Measurements from ENCODE around the gene NECTIN1. TPM values are rescaled to one million over a fixed set of nuclear protein-coding genes. Genes with fewer than 3 reads are reported as not detected.

NECTIN1 gene
- 0.11 TPM for polyA plus RNA-seq

GRCh38 chr11:119728651-119729580 is at the start of gene NECTIN1:
Gene NECTIN1, minus strand, starts transcription at chr11:119729200. Its CDS starts 647 bp downstream, at chr11:119728553.
- peaks cover 18 to 25% (median 18%) of the 10 kb centered on the region in 3 donors for H3K4me1 Mint-ChIP-seq
- H3K9me3 Mint-ChIP-seq = peaks cover 0 to 7% (median 0%) of the 10 kb centered on the region in 3 donors
- H3K27me3 Mint-ChIP-seq = peaks cover 31% of the 10 kb centered on the region
- H3K4me3 Mint-ChIP-seq = peak within 1 kb of the TSS; percentile 90 to 98 (median 94)
- peaks cover 1% of the 10 kb centered on the region for H3K36me3 Mint-ChIP-seq
- peak within 1 kb of the TSS; percentile 35 to 67 (median 54) for H3K27ac Mint-ChIP-seq

- no peak overlapping the region for H3K27ac Mint-ChIP-seq
- no peaks in the 10 kb centered on the region for H3K4me1 Mint-ChIP-seq
- H3K27me3 Mint-ChIP-seq = peaks cover 9% of the 10 kb centered on the region
- no peaks in the 10 kb centered on the region for H3K36me3 Mint-ChIP-seq
- H3K4me3 Mint-ChIP-seq = no peak overlapping the region
- peaks cover 0 to 3% (median 0%) of the 10 kb centered on the region in 3 donors for H3K9me3 Mint-ChIP-seq
Observed at GRCh38 chr11:119778391-119779194, 49.6 kb upstream of the NECTIN1 start.

GRCh38 chr11:119777940-119778339 is 48.9 kb upstream of the NECTIN1 start:
- Mint-ChIP-seq H3K36me3 (no peaks in the 10 kb centered on the region), H3K4me3 (no peak overlapping the region), H3K27me3 (peaks cover 7% of the 10 kb centered on the region), H3K9me3 (peaks cover 0 to 3% (median 0%) of the 10 kb centered on the region in 3 donors), H3K27ac (no peak overlapping the region), H3K4me1 (no peaks in the 10 kb centered on the region)

- H3K36me3 Mint-ChIP-seq = no peaks in the 10 kb centered on the region
- H3K27me3 Mint-ChIP-seq = no peaks in the 10 kb centered on the region
- no peak overlapping the region for H3K27ac Mint-ChIP-seq
- no peaks in the 10 kb centered on the region for H3K9me3 Mint-ChIP-seq
- H3K4me3 Mint-ChIP-seq = no peak overlapping the region
- H3K4me1 Mint-ChIP-seq = no peaks in the 10 kb centered on the region
Observed at GRCh38 chr11:119776651-119777050, 47.7 kb upstream of the NECTIN1 start.

- no peaks in the 10 kb centered on the region for H3K36me3 Mint-ChIP-seq
- no peaks in the 10 kb centered on the region for H3K9me3 Mint-ChIP-seq
- H3K4me3 Mint-ChIP-seq = no peak overlapping the region
- H3K4me1 Mint-ChIP-seq = no peaks in the 10 kb centered on the region
- no peak overlapping the region for H3K27ac Mint-ChIP-seq
- no peaks in the 10 kb centered on the region for H3K27me3 Mint-ChIP-seq
Observed at GRCh38 chr11:119776031-119776636, 47.1 kb upstream of the NECTIN1 start.

- H3K27ac Mint-ChIP-seq = no peak overlapping the region
- no peaks in the 10 kb centered on the region for H3K4me1 Mint-ChIP-seq
- no peaks in the 10 kb centered on the region for H3K9me3 Mint-ChIP-seq
- no peaks in the 10 kb centered on the region for H3K36me3 Mint-ChIP-seq
- H3K27me3 Mint-ChIP-seq = peaks cover 2% of the 10 kb centered on the region
- no peak overlapping the region for H3K4me3 Mint-ChIP-seq
Observed at GRCh38 chr11:119774172-119774763, 45.3 kb upstream of the NECTIN1 start.

GRCh38 chr11:119772641-119773415 is 43.8 kb upstream of the NECTIN1 start:
- H3K9me3 Mint-ChIP-seq = peaks cover 0 to 2% (median 2%) of the 10 kb centered on the region in 3 donors
- peaks cover 2% of the 10 kb centered on the region for H3K27me3 Mint-ChIP-seq
- H3K4me3 Mint-ChIP-seq = no peak overlapping the region
- no peaks in the 10 kb centered on the region for H3K4me1 Mint-ChIP-seq
- no peaks in the 10 kb centered on the region for H3K36me3 Mint-ChIP-seq
- H3K27ac Mint-ChIP-seq = no peak overlapping the region

GRCh38 chr11:119772076-119772475 is 43.1 kb upstream of the NECTIN1 start:
- no peak overlapping the region for H3K27ac Mint-ChIP-seq
- peaks cover 3 to 5% (median 3%) of the 10 kb centered on the region in 3 donors for H3K9me3 Mint-ChIP-seq
- H3K4me3 Mint-ChIP-seq = no peak overlapping the region
- peaks cover 3% of the 10 kb centered on the region for H3K36me3 Mint-ChIP-seq
- H3K27me3 Mint-ChIP-seq = peaks cover 2% of the 10 kb centered on the region
- H3K4me1 Mint-ChIP-seq = no peaks in the 10 kb centered on the region

- Mint-ChIP-seq H3K36me3 (peaks cover 3% of the 10 kb centered on the region), H3K4me3 (peak overlapping the region in 1 of 4 donors; percentile 51), H3K27me3 (peaks cover 2% of the 10 kb centered on the region), H3K27ac (no peak overlapping the region), H3K9me3 (peaks cover 3 to 11% (median 5%) of the 10 kb centered on the region in 3 donors), H3K4me1 (no peaks in the 10 kb centered on the region)
Observed at GRCh38 chr11:119771172-119771770, 42.3 kb upstream of the NECTIN1 start.

GRCh38 chr11:119765628-119766027 is 36.6 kb upstream of the NECTIN1 start:
- peaks cover 13% of the 10 kb centered on the region for H3K27me3 Mint-ChIP-seq
- H3K4me1 Mint-ChIP-seq = no peaks in the 10 kb centered on the region
- no peak overlapping the region for H3K27ac Mint-ChIP-seq

GRCh38 chr11:119764108-119764868 is 35.3 kb upstream of the NECTIN1 start:
- no peaks in the 10 kb centered on the region for H3K4me1 Mint-ChIP-seq
- H3K4me3 Mint-ChIP-seq = peak overlapping the region in 1 of 4 donors; percentile 41
- peaks cover 3% of the 10 kb centered on the region for H3K36me3 Mint-ChIP-seq
- no peak overlapping the region for H3K27ac Mint-ChIP-seq
- H3K9me3 Mint-ChIP-seq = peaks cover 3 to 13% (median 5%) of the 10 kb centered on the region in 3 donors
- H3K27me3 Mint-ChIP-seq = peaks cover 11% of the 10 kb centered on the region

More at GRCh38 chr11:119765628-119766027, 36.6 kb upstream of the NECTIN1 start:
- Mint-ChIP-seq H3K9me3 (peaks cover 3 to 13% (median 5%) of the 10 kb centered on the region in 3 donors), H3K36me3 (peaks cover 3% of the 10 kb centered on the region), H3K4me3 (no peak overlapping the region)

- Mint-ChIP-seq H3K9me3 (peaks cover 1 to 13% (median 5%) of the 10 kb centered on the region in 3 donors), H3K27me3 (peaks cover 11% of the 10 kb centered on the region), H3K4me3 (no peak overlapping the region), H3K27ac (no peak overlapping the region), H3K4me1 (no peaks in the 10 kb centered on the region), H3K36me3 (peaks cover 3% of the 10 kb centered on the region)
Observed at GRCh38 chr11:119763071-119763728, 34.2 kb upstream of the NECTIN1 start.
